ENCODE results near the gene SLC7A7. TPM values are rescaled to one million over a fixed set of nuclear protein-coding genes. Genes with fewer than 3 reads are reported as not detected.

The SLC7A7 gene
- total and polyA plus RNA-seq, 2 experiments from 2014 or later: 3.6 to 4.1 TPM

- H3K36me3 Mint-ChIP-seq (ENCODE audit: low read depth): no peaks in the 10 kb centered on the region
Measured at GRCh38 chr14:22748631-22749068, 66.6 kb downstream of the SLC7A7 start.

More at GRCh38 chr14:22748631-22749068, 66.6 kb downstream of the SLC7A7 start:
- Histone ChIP-seq H3K4me3 (no peak overlapping the region), H3K36me3 (ENCODE audit: insufficient read depth) (no peaks in the 10 kb centered on the region), H3K4me2 (peak overlapping the region; percentile 18; the same call in 1 of the 2 replicates), H3F3A (replicated peaks; ENCODE audit: low read depth) (no peaks in the 10 kb centered on the region), H3K27me3 (ENCODE audit: insufficient read depth) (no peaks in the 10 kb centered on the region), H3K79me2 (replicated peaks; ENCODE audit: insufficient read depth) (no peaks in the 10 kb centered on the region), H3K4me1 (ENCODE audit: insufficient read depth) (peaks cover 13% of the 10 kb centered on the region), H3K27ac (ENCODE audit: low read depth) (no peak overlapping the region), H4K20me1 (replicated peaks; ENCODE audit: insufficient read depth) (no peaks in the 10 kb centered on the region), H3K9me2 (ENCODE audit: insufficient read depth) (no peaks in the 10 kb centered on the region), H2AFZ (peak overlapping the region; percentile 89; the same call in 1 of the 2 replicates)
- peaks cover 2% of the 10 kb centered on the region for H3K27me3 Mint-ChIP-seq (ENCODE audit: insufficient read depth, low read depth, poor library complexity)
- peaks cover 15% of the 10 kb centered on the region for H3K4me1 Mint-ChIP-seq
- H3K4me3 Mint-ChIP-seq: no peak overlapping the region
- DNase-seq (ENCODE audit: low spot score): no peak
- TF ChIP-seq CTCF (conservative IDR thresholded peaks at IDR 0.05; ENCODE audit: low read depth in 2 of 2) (no peak), REST (IDR thresholded peaks at IDR 0.05; ENCODE audit: unreplicated experiment) (no peak), NANOG (IDR thresholded peaks at IDR 0.05; ENCODE audit: borderline replicate concordance) (no peak), CREB1 (CRISPR knock-in tag; IDR thresholded peaks at IDR 0.05; ENCODE audit: low read depth) (no peak), ZNF331 (CRISPR knock-in tag; IDR thresholded peaks at IDR 0.05; ENCODE audit: low read depth) (no peak), ZNF462 (CRISPR knock-in tag; IDR thresholded peaks at IDR 0.05) (no peak), STAT1 (IDR thresholded peaks at IDR 0.05; ENCODE audit: unreplicated experiment) (no peak), ETS1 (IDR thresholded peaks at IDR 0.05) (no peak), POLR2AphosphoS5 (IDR thresholded peaks at IDR 0.05; ENCODE audit: low read depth) (no peak), EZH2phosphoT487 (IDR thresholded peaks at IDR 0.05; ENCODE audit: unreplicated experiment) (no peak), EZH2 (IDR thresholded peaks at IDR 0.05; ENCODE audit: low read depth, unreplicated experiment) (no peak), ZNF114 (CRISPR knock-in tag; IDR thresholded peaks at IDR 0.05) (no peak), JUNB (IDR thresholded peaks at IDR 0.05; ENCODE audit: unreplicated experiment) (no peak)
- no peak for ATAC-seq
- H3K9me3 Mint-ChIP-seq: no peaks in the 10 kb centered on the region
- no peak overlapping the region; the same call in 1 of the 2 replicates for H3K27ac Mint-ChIP-seq
